ENCODE data around the gene UNKL.

DNA sequence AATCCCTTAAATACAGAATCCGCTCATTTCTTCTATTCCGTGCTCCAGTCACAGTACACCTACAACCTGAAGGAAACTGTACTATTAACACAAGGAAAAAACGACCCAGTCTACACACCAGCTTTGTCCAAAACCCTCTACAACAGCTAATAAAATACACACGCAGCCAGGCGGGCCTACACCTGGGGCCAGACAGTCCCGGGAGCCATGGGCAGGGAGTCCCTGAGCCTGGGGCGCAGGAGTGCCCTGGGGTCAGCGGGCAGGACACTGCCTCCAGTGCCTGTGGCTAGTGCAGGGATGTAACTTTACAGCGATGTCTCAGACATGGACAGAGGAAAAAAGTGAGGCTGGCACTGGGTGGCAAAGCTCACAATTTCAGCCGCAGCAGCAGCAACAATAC, 34.3 kb downstream of the UNKL start:
- TF ChIP-seq CEBPB (IDR thresholded peaks at IDR 0.05): no peak
- TF ChIP-seq, protein P1, sequence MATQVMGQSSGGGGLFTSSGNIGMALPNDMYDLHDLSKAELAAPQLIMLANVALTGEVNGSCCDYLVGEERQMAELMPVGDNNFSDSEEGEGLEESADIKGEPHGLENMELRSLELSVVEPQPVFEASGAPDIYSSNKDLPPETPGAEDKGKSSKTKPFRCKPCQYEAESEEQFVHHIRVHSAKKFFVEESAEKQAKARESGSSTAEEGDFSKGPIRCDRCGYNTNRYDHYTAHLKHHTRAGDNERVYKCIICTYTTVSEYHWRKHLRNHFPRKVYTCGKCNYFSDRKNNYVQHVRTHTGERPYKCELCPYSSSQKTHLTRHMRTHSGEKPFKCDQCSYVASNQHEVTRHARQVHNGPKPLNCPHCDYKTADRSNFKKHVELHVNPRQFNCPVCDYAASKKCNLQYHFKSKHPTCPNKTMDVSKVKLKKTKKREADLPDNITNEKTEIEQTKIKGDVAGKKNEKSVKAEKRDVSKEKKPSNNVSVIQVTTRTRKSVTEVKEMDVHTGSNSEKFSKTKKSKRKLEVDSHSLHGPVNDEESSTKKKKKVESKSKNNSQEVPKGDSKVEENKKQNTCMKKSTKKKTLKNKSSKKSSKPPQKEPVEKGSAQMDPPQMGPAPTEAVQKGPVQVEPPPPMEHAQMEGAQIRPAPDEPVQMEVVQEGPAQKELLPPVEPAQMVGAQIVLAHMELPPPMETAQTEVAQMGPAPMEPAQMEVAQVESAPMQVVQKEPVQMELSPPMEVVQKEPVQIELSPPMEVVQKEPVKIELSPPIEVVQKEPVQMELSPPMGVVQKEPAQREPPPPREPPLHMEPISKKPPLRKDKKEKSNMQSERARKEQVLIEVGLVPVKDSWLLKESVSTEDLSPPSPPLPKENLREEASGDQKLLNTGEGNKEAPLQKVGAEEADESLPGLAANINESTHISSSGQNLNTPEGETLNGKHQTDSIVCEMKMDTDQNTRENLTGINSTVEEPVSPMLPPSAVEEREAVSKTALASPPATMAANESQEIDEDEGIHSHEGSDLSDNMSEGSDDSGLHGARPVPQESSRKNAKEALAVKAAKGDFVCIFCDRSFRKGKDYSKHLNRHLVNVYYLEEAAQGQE (IDR thresholded peaks at IDR 0.05; ENCODE audit: low read depth): no peak
- TF ChIP-seq FOXM1 (IDR thresholded peaks at IDR 0.05; ENCODE audit: borderline replicate concordance, low read depth): no peak
- TF ChIP-seq NFIC (IDR thresholded peaks at IDR 0.05): no peak
- TF ChIP-seq, protein P2, sequence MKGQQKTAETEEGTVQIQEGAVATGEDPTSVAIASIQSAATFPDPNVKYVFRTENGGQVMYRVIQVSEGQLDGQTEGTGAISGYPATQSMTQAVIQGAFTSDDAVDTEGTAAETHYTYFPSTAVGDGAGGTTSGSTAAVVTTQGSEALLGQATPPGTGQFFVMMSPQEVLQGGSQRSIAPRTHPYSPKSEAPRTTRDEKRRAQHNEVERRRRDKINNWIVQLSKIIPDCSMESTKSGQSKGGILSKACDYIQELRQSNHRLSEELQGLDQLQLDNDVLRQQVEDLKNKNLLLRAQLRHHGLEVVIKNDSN (IDR thresholded peaks at IDR 0.05): no peak
- TF ChIP-seq CREB1 (IDR thresholded peaks at IDR 0.05; ENCODE audit: low read depth): no peak
- no peak for TF ChIP-seq RAD21 (IDR thresholded peaks at IDR 0.05; ENCODE audit: low read depth)
- no peak for TF ChIP-seq TAF1 (IDR thresholded peaks at IDR 0.05; ENCODE audit: low read depth)
- no peak for TF ChIP-seq EP300 (IDR thresholded peaks at IDR 0.05; ENCODE audit: borderline replicate concordance)
- TF ChIP-seq, protein P3, sequence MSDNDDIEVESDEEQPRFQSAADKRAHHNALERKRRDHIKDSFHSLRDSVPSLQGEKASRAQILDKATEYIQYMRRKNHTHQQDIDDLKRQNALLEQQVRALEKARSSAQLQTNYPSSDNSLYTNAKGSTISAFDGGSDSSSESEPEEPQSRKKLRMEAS (IDR thresholded peaks at IDR 0.05): no peak
- TF ChIP-seq EGR1 (IDR thresholded peaks at IDR 0.05): no peak
- TF ChIP-seq YY1 (IDR thresholded peaks at IDR 0.05; ENCODE audit: low read depth): no peak
- no peak for TF ChIP-seq ZBTB7A (IDR thresholded peaks at IDR 0.05; ENCODE audit: low read depth)

Data from Ishikawa (cell line).